HepG2 (cell line): ENCODE results near the gene HSD11B1L. TPM values are rescaled to one million over a fixed set of nuclear protein-coding genes. Genes with fewer than 3 reads are reported as not detected.
A peak's percentile ranks its signal among the peaks of the same experiment; 100 is the strongest.

Experiments used
- ADNP ChIP-seq: sonication (generic); formaldehyde crosslinking; IDR thresholded peaks from 2 replicates; pipeline ENCODE4 v1.4.0; 2020; ENCODE audit warnings: missing genetic modification reagents
- BCL6 ChIP-seq: IDR thresholded peaks from 2 replicates; pipeline ENCODE4 v1.6.1; 2016; ENCODE audit warnings: missing genetic modification reagents, missing compliant biosample characterization
- ELF4 ChIP-seq: sonication (generic); formaldehyde crosslinking; IDR thresholded peaks from 2 replicates; pipeline ENCODE4 v1.5.0; 2020; ENCODE audit warnings: missing genetic modification reagents, mild to moderate bottlenecking, moderate library complexity, borderline replicate concordance
- HOXA3 ChIP-seq: sonication (generic); formaldehyde crosslinking; IDR thresholded peaks from 2 replicates; pipeline ENCODE4 v1.5.0; 2020; ENCODE audit warnings: missing genetic modification reagents
- NCOR1 ChIP-seq: fragments of 200-600 bp; sonication (generic); IDR thresholded peaks from 2 replicates; pipeline ENCODE4 v1.7.0; 2017; ENCODE audit warnings: antibody characterized with exemption, low read length, borderline replicate concordance
- RNF2 ChIP-seq: fragments of 450-650 bp; conservative IDR thresholded peaks from 2 replicates; pipeline ENCODE4 v1.6.1; 2016; ENCODE audit warnings: low read depth
- SIN3A ChIP-seq: IDR thresholded peaks from 2 replicates; pipeline ENCODE4 v1.6.1; 2011; ENCODE audit warnings: low read depth, mild to moderate bottlenecking, control low read depth, low read length, borderline replicate concordance
- TP53 ChIP-seq: sonication (generic); formaldehyde crosslinking; conservative IDR thresholded peaks from 2 replicates; pipeline ENCODE4 v1.4.0; 2020; ENCODE audit warnings: missing genetic modification reagents
- ZNF180 ChIP-seq: sonication (generic); formaldehyde crosslinking; IDR thresholded peaks from 2 replicates; pipeline ENCODE4 v1.4.0; 2020; ENCODE audit warnings: low read depth, missing genetic modification reagents, borderline replicate concordance
- ZNF225 ChIP-seq: sonication (generic); formaldehyde crosslinking; IDR thresholded peaks from 2 replicates; pipeline ENCODE4 v1.4.0; 2020; ENCODE audit warnings: mild to moderate bottlenecking, missing genetic modification reagents
- ZNF251 ChIP-seq: sonication (generic); formaldehyde crosslinking; IDR thresholded peaks from 2 replicates; pipeline ENCODE4 v1.9.0; 2021; ENCODE audit warnings: mild to moderate bottlenecking, missing genetic modification reagents
- ZNF550 ChIP-seq: sonication (generic); formaldehyde crosslinking; IDR thresholded peaks from 2 replicates; pipeline ENCODE4 v1.4.0; 2020; ENCODE audit warnings: mild to moderate bottlenecking, missing genetic modification reagents, borderline replicate concordance
- ZSCAN21 ChIP-seq: sonication (generic); formaldehyde crosslinking; IDR thresholded peaks from 2 replicates; pipeline ENCODE4 v1.8.0; 2022; ENCODE audit warnings: mild to moderate bottlenecking, missing genetic modification reagents, moderate library complexity, borderline replicate concordance
- polyA plus RNA-seq, 8 experiments: library from polyadenylated mRNA; depleted of rRNA in 3 of 8; stranded (reverse) in 7 of 8; unstranded in 1 of 8; fragments of >200 nt; fragmentation: Illumina TruSeq in 4 of 8; extraction: Trizol in 4 of 8; gene quantifications; 2 replicates each; pipeline versions ENCODE4 v1.2.1 to v1.2.3, GENCODE V29; 2011 to 2016; ENCODE audit warnings: low read depth in 4 of 8, missing spikeins in 1 of 8, mixed read lengths in 1 of 8; ENCODE audit not compliant: insufficient read depth in 1 of 8
- total RNA-seq, 5 experiments: library from RNA; depleted of rRNA; stranded (reverse); fragments of >200 nt; fragmentation: Illumina TruSeq; extraction: Trizol; gene quantifications; 2 replicates each; pipeline ENCODE4 v1.2.3, GENCODE V29; 2016; ENCODE audit warnings: low read depth in 1 of 5
- TF ChIP-seq, protein P1 (sequence below): sonication (generic); formaldehyde crosslinking; IDR thresholded peaks from 2 replicates; pipeline ENCODE4 v1.5.1; 2020; ENCODE audit warnings: mild to moderate bottlenecking, missing genetic modification reagents, moderate library complexity
- TF ChIP-seq, protein P2 (sequence below): IDR thresholded peaks from 2 replicates; pipeline ENCODE4 v1.6.1; 2016; ENCODE audit warnings: missing genetic modification reagents, missing compliant biosample characterization
- TF ChIP-seq, protein P3 (sequence below): IDR thresholded peaks from 2 replicates; pipeline ENCODE4 v1.6.1; 2018; ENCODE audit warnings: missing genetic modification reagents
- TF ChIP-seq, protein P4 (sequence below): sonication (generic); formaldehyde crosslinking; IDR thresholded peaks from 2 replicates; pipeline ENCODE4; 2020; ENCODE audit warnings: missing genetic modification reagents, mild to moderate bottlenecking, borderline replicate concordance
- TF ChIP-seq, protein P5 (sequence below): sonication (generic); formaldehyde crosslinking; IDR thresholded peaks from 2 replicates; pipeline ENCODE4 v1.5.0; 2020; ENCODE audit warnings: missing genetic modification reagents

Gene HSD11B1L
- total and polyA plus RNA-seq, 2 of the 13 experiments (the other 11 are each of a cell fraction or from before 2014, with no cell fraction given) = 2.8 to 3.9 TPM

DNA sequence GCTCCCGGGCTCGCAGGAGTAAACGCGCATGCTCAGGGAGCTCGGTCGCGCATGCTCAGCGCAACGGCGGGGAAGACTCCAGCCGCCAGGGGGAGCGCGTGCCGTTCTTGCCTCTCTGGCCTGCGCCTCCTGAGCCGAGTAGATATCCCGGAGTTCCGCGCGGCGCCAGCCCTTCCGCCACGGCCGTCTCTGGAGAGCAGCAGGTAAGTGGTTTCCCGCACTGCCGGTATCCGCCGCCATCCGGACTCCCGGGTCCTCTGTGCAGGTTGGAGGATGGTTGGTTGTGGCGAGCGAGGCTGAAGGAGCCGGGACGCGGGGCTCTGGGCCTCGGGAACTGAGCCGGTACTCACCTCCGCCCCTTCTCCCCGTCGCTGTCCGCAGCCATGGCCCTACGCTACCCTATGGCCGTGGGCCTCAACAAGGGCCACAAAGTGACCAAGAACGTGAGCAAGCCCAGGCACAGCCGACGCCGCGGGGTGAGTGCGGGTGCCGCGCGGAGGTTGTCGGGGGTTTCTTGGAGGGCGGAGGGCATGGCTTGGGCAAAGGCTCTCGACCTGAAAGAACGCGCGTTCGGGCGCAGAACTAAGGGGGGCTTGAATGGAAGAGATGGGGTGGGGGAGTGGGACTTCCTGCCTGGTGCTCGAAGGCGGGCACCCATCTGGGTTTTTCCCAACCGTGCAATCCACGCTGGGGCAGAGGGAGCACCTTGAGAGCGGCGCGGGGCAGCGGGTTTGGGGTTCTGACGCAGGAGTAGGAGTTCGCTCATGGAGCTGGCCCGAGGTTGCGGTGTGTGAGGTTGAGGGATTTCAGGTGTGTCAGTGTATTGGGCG, 9.5 kb downstream of the HSD11B1L start, which contains the start of gene RPL36 (continued):
- TF ChIP-seq, protein P1, sequence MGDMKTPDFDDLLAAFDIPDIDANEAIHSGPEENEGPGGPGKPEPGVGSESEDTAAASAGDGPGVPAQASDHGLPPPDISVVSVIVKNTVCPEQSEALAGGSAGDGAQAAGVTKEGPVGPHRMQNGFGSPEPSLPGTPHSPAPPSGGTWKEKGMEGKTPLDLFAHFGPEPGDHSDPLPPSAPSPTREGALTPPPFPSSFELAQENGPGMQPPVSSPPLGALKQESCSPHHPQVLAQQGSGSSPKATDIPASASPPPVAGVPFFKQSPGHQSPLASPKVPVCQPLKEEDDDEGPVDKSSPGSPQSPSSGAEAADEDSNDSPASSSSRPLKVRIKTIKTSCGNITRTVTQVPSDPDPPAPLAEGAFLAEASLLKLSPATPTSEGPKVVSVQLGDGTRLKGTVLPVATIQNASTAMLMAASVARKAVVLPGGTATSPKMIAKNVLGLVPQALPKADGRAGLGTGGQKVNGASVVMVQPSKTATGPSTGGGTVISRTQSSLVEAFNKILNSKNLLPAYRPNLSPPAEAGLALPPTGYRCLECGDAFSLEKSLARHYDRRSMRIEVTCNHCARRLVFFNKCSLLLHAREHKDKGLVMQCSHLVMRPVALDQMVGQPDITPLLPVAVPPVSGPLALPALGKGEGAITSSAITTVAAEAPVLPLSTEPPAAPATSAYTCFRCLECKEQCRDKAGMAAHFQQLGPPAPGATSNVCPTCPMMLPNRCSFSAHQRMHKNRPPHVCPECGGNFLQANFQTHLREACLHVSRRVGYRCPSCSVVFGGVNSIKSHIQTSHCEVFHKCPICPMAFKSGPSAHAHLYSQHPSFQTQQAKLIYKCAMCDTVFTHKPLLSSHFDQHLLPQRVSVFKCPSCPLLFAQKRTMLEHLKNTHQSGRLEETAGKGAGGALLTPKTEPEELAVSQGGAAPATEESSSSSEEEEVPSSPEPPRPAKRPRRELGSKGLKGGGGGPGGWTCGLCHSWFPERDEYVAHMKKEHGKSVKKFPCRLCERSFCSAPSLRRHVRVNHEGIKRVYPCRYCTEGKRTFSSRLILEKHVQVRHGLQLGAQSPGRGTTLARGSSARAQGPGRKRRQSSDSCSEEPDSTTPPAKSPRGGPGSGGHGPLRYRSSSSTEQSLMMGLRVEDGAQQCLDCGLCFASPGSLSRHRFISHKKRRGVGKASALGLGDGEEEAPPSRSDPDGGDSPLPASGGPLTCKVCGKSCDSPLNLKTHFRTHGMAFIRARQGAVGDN (CRISPR knock-in tag) = peak; percentile 95
- peak; percentile 87 for TF ChIP-seq HOXA3 (CRISPR knock-in tag)
- peak; percentile 32; the same call in 1 of the 2 replicates for TF ChIP-seq BCL6 (CRISPR knock-in tag)
- TF ChIP-seq, protein P2, sequence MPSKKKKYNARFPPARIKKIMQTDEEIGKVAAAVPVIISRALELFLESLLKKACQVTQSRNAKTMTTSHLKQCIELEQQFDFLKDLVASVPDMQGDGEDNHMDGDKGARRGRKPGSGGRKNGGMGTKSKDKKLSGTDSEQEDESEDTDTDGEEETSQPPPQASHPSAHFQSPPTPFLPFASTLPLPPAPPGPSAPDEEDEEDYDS = peak; percentile 93
- TF ChIP-seq TP53 (CRISPR knock-in tag) = peak; percentile 79; the same call in 1 of the 2 replicates
- TF ChIP-seq ZSCAN21 (CRISPR knock-in tag) = peak; percentile 74; the same call in 1 of the 2 replicates
- peak; percentile 74; the same call in 1 of the 2 replicates for TF ChIP-seq RNF2
- TF ChIP-seq, protein P3, sequence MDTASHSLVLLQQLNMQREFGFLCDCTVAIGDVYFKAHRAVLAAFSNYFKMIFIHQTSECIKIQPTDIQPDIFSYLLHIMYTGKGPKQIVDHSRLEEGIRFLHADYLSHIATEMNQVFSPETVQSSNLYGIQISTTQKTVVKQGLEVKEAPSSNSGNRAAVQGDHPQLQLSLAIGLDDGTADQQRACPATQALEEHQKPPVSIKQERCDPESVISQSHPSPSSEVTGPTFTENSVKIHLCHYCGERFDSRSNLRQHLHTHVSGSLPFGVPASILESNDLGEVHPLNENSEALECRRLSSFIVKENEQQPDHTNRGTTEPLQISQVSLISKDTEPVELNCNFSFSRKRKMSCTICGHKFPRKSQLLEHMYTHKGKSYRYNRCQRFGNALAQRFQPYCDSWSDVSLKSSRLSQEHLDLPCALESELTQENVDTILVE (CRISPR knock-in tag) = peak; percentile 61
- no peak for TF ChIP-seq ADNP (CRISPR knock-in tag)
- peak; percentile 46; the same call in 1 of the 2 replicates for TF ChIP-seq ZNF180 (CRISPR knock-in tag)
- no peak for TF ChIP-seq NCOR1
- TF ChIP-seq, protein P4, sequence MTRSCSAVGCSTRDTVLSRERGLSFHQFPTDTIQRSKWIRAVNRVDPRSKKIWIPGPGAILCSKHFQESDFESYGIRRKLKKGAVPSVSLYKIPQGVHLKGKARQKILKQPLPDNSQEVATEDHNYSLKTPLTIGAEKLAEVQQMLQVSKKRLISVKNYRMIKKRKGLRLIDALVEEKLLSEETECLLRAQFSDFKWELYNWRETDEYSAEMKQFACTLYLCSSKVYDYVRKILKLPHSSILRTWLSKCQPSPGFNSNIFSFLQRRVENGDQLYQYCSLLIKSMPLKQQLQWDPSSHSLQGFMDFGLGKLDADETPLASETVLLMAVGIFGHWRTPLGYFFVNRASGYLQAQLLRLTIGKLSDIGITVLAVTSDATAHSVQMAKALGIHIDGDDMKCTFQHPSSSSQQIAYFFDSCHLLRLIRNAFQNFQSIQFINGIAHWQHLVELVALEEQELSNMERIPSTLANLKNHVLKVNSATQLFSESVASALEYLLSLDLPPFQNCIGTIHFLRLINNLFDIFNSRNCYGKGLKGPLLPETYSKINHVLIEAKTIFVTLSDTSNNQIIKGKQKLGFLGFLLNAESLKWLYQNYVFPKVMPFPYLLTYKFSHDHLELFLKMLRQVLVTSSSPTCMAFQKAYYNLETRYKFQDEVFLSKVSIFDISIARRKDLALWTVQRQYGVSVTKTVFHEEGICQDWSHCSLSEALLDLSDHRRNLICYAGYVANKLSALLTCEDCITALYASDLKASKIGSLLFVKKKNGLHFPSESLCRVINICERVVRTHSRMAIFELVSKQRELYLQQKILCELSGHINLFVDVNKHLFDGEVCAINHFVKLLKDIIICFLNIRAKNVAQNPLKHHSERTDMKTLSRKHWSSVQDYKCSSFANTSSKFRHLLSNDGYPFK (CRISPR knock-in tag) = peak; percentile 100
- TF ChIP-seq ELF4 = peak; percentile 81; the same call in 1 of the 2 replicates
- 0 out of 2 replicates have a peak, but pooled peaks have one; percentile 50 for TF ChIP-seq ZNF251 (CRISPR knock-in tag)
- TF ChIP-seq ZNF550 (CRISPR knock-in tag) = peak; percentile 67; the same call in 1 of the 2 replicates
- TF ChIP-seq ZNF225 (CRISPR knock-in tag) = peak; percentile 73; the same call in 1 of the 2 replicates
- TF ChIP-seq SIN3A = peak; percentile 71; the same call in 1 of the 2 replicates
- TF ChIP-seq, protein P5, sequence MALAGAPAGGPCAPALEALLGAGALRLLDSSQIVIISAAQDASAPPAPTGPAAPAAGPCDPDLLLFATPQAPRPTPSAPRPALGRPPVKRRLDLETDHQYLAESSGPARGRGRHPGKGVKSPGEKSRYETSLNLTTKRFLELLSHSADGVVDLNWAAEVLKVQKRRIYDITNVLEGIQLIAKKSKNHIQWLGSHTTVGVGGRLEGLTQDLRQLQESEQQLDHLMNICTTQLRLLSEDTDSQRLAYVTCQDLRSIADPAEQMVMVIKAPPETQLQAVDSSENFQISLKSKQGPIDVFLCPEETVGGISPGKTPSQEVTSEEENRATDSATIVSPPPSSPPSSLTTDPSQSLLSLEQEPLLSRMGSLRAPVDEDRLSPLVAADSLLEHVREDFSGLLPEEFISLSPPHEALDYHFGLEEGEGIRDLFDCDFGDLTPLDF (CRISPR knock-in tag) = peak; percentile 67; the same call in 1 of the 2 replicates
